ENCODE measurements around the gene PAGE3. TPM values are rescaled to one million over a fixed set of nuclear protein-coding genes. Genes with fewer than 3 reads are reported as not detected.

PAGE3 gene
- total and polyA plus RNA-seq, 2 of the 4 experiments (the other 2 are of a cell fraction) = not detected

DNA sequence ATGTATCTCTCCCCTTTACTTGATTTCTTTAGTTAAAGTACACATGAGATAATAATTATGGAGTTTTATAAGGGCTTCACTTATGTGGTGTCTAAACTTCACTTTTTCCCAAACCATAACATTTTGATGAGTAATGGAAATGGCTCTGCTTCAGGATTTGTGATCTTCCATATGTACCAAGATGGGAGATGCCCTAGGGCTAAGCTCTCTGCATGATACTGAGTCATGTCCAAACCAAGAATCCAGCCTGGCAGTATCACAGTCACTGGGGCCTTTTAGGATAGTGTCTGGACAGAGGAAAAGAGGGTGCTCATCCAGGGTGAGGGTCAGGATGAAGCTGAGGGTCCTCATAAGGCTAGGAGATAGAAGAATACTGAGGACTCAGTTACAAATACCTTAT is 47.9 kb upstream of the PAGE3 start:
- Histone ChIP-seq H3K4ac (ENCODE audit: low read depth, low read length) (no peak overlapping the region), H4K8ac (ENCODE audit: low read depth in 2 of 2, low read length in 2 of 2) (no peak overlapping the region), H2BK20ac (ENCODE audit: low read depth, low read length) (no peak overlapping the region), H3K9ac (ENCODE audit: low read depth, low read length) (no peak overlapping the region), H3K56ac (ENCODE audit: extremely low read depth, insufficient read depth, low read length) (no peak overlapping the region), H3K27me3 (ENCODE audit: control insufficient read depth, insufficient read depth, low read length) (no peaks in the 10 kb centered on the region), H4K91ac (ENCODE audit: insufficient read depth, low read depth, low read length) (no peak overlapping the region), H3K27ac (ENCODE audit: insufficient read depth, low read length) (no peak overlapping the region), H2BK15ac (ENCODE audit: low read depth, low read length) (no peak overlapping the region), H2AK5ac (ENCODE audit: low read depth, low read length) (no peak overlapping the region), H3K4me3 (ENCODE audit: insufficient read depth, low read depth, low read length) (no peak overlapping the region), H3K36me3 (ENCODE audit: control insufficient read depth, insufficient read depth, low read length) (no peaks in the 10 kb centered on the region), H2BK5ac (ENCODE audit: low read depth, low read length, poor library complexity, severe bottlenecking) (no peak overlapping the region), H3K23ac (ENCODE audit: low read depth, low read length) (no peak overlapping the region), H3K4me2 (ENCODE audit: low read depth, low read length) (no peak overlapping the region), H3K4me1 (ENCODE audit: control insufficient read depth, insufficient read depth, low read length) (no peaks in the 10 kb centered on the region), H3K9me3 (ENCODE audit: control insufficient read depth, insufficient read depth, low read length) (no peaks in the 10 kb centered on the region), H3K14ac (replicated peaks; ENCODE audit: low read depth, low read length) (no peak overlapping the region), H2BK120ac (ENCODE audit: low read depth, low read length) (no peak overlapping the region), H4K5ac (ENCODE audit: low read depth, low read length) (no peak overlapping the region), H4K20me1 (ENCODE audit: insufficient read depth, low read length) (no peaks in the 10 kb centered on the region), H3K9me1 (ENCODE audit: insufficient read depth, low read length) (no peaks in the 10 kb centered on the region), H3K18ac (ENCODE audit: low read depth, low read length) (no peak overlapping the region), H3K79me1 (ENCODE audit: low read depth in 1 of 2, low read length in 2 of 2) (no peaks in the 10 kb centered on the region), H2AK9ac (replicated peaks; ENCODE audit: low read depth, low read length, poor library complexity) (no peak overlapping the region), H2AFZ (replicated peaks; ENCODE audit: low read length, poor library complexity) (no peak overlapping the region)
- DNase-seq = no peak
- no TSS peak for BruUV-seq (replicated peaks)
- in situ Hi-C loops (cut with MboI; ENCODE audit: low sequenced_read_pairs) = no loop called here
- TF ChIP-seq NFE2L2 (IDR thresholded peaks at IDR 0.05; ENCODE audit: low read depth, low read length) (no peak), POLR2A (IDR thresholded peaks at IDR 0.05; ENCODE audit: low read depth, low read length) (no peak), BHLHE40 (IDR thresholded peaks at IDR 0.05; ENCODE audit: low read depth, low read length) (no peak), MXI1 (IDR thresholded peaks at IDR 0.05; ENCODE audit: borderline replicate concordance, low read depth, low read length) (no peak), MAFK (IDR thresholded peaks at IDR 0.05; ENCODE audit: low read depth, low read length) (no peak), ELK1 (IDR thresholded peaks at IDR 0.05; ENCODE audit: borderline replicate concordance, low read depth, low read length) (no peak), FOS (IDR thresholded peaks at IDR 0.05; ENCODE audit: low read depth, low read length) (no peak), MAZ (IDR thresholded peaks at IDR 0.05; ENCODE audit: borderline replicate concordance, low read depth, low read length) (no peak), RFX5 (IDR thresholded peaks at IDR 0.05; ENCODE audit: low read depth, low read length) (no peak), SMC3 (IDR thresholded peaks at IDR 0.05; ENCODE audit: low read depth, low read length) (no peak), RAD21 (IDR thresholded peaks at IDR 0.05; ENCODE audit: low read length) (no peak), CEBPB (IDR thresholded peaks at IDR 0.05; ENCODE audit: low read depth, low read length) (no peak), CHD1 (IDR thresholded peaks at IDR 0.05; ENCODE audit: low read depth, low read length) (no peak), RCOR1 (IDR thresholded peaks at IDR 0.05; ENCODE audit: insufficient replicate concordance, low read length) (no peak)
- TF ChIP-seq, protein P1, sequence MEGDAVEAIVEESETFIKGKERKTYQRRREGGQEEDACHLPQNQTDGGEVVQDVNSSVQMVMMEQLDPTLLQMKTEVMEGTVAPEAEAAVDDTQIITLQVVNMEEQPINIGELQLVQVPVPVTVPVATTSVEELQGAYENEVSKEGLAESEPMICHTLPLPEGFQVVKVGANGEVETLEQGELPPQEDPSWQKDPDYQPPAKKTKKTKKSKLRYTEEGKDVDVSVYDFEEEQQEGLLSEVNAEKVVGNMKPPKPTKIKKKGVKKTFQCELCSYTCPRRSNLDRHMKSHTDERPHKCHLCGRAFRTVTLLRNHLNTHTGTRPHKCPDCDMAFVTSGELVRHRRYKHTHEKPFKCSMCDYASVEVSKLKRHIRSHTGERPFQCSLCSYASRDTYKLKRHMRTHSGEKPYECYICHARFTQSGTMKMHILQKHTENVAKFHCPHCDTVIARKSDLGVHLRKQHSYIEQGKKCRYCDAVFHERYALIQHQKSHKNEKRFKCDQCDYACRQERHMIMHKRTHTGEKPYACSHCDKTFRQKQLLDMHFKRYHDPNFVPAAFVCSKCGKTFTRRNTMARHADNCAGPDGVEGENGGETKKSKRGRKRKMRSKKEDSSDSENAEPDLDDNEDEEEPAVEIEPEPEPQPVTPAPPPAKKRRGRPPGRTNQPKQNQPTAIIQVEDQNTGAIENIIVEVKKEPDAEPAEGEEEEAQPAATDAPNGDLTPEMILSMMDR (conservative IDR thresholded peaks at IDR 0.05; ENCODE audit: low read depth, low read length) = no peak
- TF ChIP-seq, protein P2, sequence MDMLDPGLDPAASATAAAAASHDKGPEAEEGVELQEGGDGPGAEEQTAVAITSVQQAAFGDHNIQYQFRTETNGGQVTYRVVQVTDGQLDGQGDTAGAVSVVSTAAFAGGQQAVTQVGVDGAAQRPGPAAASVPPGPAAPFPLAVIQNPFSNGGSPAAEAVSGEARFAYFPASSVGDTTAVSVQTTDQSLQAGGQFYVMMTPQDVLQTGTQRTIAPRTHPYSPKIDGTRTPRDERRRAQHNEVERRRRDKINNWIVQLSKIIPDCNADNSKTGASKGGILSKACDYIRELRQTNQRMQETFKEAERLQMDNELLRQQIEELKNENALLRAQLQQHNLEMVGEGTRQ (IDR thresholded peaks at IDR 0.05; ENCODE audit: low read depth, low read length) = no peak
- intact Hi-C loops (cut with micrococcal nuclease) = no loop called here
- POLR2A ChIA-PET (ENCODE audit: unreplicated experiment) = no interaction called here
- CTCF ChIA-PET = no interaction called here
- dilution Hi-C loops (cut with HindIII; ENCODE audit: low sequenced_read_pairs, unreplicated experiment) = no loop called here
- no peak for ATAC-seq (ENCODE audit: low read depth)
